ENCODE measurements around the gene MXRA7. TPM values are rescaled to one million over a fixed set of nuclear protein-coding genes. Genes with fewer than 3 reads are reported as not detected.

MXRA7 gene
- total RNA-seq, 1 donor from 2014 or later = 187 TPM

GRCh38 chr17:76672270-76672851, 38.4 kb downstream of the MXRA7 start:
- TF ChIP-seq, protein P1, sequence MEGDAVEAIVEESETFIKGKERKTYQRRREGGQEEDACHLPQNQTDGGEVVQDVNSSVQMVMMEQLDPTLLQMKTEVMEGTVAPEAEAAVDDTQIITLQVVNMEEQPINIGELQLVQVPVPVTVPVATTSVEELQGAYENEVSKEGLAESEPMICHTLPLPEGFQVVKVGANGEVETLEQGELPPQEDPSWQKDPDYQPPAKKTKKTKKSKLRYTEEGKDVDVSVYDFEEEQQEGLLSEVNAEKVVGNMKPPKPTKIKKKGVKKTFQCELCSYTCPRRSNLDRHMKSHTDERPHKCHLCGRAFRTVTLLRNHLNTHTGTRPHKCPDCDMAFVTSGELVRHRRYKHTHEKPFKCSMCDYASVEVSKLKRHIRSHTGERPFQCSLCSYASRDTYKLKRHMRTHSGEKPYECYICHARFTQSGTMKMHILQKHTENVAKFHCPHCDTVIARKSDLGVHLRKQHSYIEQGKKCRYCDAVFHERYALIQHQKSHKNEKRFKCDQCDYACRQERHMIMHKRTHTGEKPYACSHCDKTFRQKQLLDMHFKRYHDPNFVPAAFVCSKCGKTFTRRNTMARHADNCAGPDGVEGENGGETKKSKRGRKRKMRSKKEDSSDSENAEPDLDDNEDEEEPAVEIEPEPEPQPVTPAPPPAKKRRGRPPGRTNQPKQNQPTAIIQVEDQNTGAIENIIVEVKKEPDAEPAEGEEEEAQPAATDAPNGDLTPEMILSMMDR (IDR thresholded peaks at IDR 0.05) = no peak
- DNase-seq (ENCODE audit: extremely low spot score, unreplicated experiment) = no peak
- H3K4me3 Mint-ChIP-seq (ENCODE audit: unreplicated experiment) = peak overlapping the region; percentile 76
- no peaks in the 10 kb centered on the region for H3K27me3 Mint-ChIP-seq (ENCODE audit: unreplicated experiment)
- peak overlapping the region; percentile 55 for H3K27ac Mint-ChIP-seq (ENCODE audit: unreplicated experiment)
- peaks cover 11% of the 10 kb centered on the region for H3K36me3 Mint-ChIP-seq (ENCODE audit: unreplicated experiment)
- peaks cover 31% of the 10 kb centered on the region for H3K4me1 Mint-ChIP-seq (ENCODE audit: unreplicated experiment)
- peaks cover 3% of the 10 kb centered on the region for H3K9me3 Mint-ChIP-seq (ENCODE audit: unreplicated experiment)

DNA sequence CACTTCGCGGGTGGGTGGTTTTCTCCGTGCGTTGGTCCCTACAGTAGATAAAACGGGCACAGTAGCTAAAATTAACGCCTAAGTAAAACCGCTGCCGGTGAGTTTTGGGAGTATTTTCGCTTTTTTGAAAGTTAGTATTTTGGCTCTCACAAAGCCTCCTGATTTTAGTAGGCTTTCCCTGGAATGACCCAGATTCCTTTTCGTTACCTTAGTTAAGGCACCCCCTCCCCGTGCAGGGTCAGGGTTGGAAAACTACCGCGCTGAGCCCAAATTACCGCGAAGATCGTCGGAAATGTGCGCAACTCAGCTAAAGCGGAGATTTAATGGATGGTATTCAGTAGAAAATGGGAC, 38.9 kb downstream of the MXRA7 start:
- DNase-seq (ENCODE audit: extremely low spot score, unreplicated experiment) = no peak
- H3K4me3 Mint-ChIP-seq (ENCODE audit: unreplicated experiment) = peak overlapping the region; percentile 76
- TF ChIP-seq, protein P1 (IDR thresholded peaks at IDR 0.05) = no peak
- H3K27ac Mint-ChIP-seq (ENCODE audit: unreplicated experiment) = peak overlapping the region; percentile 74
- peaks cover 31% of the 10 kb centered on the region for H3K4me1 Mint-ChIP-seq (ENCODE audit: unreplicated experiment)
- H3K36me3 Mint-ChIP-seq (ENCODE audit: unreplicated experiment) = peaks cover 11% of the 10 kb centered on the region
- H3K9me3 Mint-ChIP-seq (ENCODE audit: unreplicated experiment) = peaks cover 3% of the 10 kb centered on the region
- no peaks in the 10 kb centered on the region for H3K27me3 Mint-ChIP-seq (ENCODE audit: unreplicated experiment)

DNA sequence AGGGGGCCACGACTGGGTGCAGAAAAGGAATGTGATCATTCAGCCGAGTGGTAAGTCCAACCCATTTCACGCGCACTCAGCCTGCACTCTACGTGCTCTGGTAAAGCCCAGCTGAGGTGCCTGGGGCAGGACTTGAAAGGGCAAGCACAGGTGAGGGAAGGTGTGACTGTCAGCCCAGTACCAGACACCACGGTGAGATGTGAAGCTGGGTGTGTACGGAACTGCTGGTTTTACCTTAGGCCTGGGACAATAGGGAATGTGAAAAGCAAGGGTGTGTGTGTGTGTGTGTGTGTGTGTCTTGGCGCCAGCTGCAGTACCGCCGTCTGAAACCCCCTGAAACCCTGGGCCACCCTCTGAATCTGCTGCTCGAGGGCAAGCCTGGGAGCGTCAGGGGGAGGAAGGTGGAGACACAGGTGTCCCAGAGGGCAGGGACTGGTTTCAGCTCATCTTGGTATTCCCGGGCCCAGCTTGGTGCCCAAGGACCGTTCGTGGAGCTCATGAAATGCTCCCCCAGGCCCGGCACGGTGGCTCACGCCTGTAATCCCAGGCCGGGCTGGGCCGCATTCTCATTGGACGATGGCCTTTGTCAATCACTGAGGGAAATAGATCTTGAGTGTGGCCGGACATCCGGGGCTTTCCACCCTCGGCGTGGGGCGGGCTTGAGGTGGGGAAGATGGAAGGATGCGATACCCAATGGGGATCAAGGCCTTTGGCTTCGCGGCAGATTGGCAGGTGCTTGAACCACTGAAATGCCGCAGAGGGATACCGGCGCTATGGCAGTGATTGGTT, 39.4 kb downstream of the MXRA7 start:
- H3K27me3 Mint-ChIP-seq (ENCODE audit: unreplicated experiment) = no peaks in the 10 kb centered on the region
- TF ChIP-seq, protein P1 (IDR thresholded peaks at IDR 0.05) = no peak
- H3K27ac Mint-ChIP-seq (ENCODE audit: unreplicated experiment) = peak overlapping the region; percentile 74
- H3K4me1 Mint-ChIP-seq (ENCODE audit: unreplicated experiment) = peaks cover 31% of the 10 kb centered on the region
- peak overlapping the region; percentile 76 for H3K4me3 Mint-ChIP-seq (ENCODE audit: unreplicated experiment)
- peaks cover 3% of the 10 kb centered on the region for H3K9me3 Mint-ChIP-seq (ENCODE audit: unreplicated experiment)
- DNase-seq (ENCODE audit: extremely low spot score, unreplicated experiment) = peak; percentile 96
- peaks cover 11% of the 10 kb centered on the region for H3K36me3 Mint-ChIP-seq (ENCODE audit: unreplicated experiment)

DNA sequence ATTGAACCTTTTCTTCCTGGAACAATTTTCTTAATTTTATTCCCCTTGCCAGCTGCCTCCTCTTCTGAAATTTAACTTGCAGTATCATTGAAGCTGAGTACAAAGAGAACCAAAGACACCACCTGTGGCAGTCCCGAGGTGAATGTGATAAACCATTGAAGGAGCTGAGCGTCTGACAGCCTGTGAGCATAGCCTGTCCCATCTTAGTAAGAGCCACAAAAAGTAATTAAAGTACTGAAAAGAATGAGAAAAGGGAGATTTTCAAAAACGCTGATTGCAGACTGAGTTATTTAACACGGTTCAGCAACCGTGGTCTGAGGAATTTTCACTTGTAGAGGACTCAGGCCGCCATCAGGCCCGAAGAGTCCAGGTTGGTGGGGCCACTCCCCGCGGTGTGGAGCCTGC, 40.0 kb downstream of the MXRA7 start:
- no peaks in the 10 kb centered on the region for H3K27me3 Mint-ChIP-seq (ENCODE audit: unreplicated experiment)
- peaks cover 3% of the 10 kb centered on the region for H3K9me3 Mint-ChIP-seq (ENCODE audit: unreplicated experiment)
- peak overlapping the region; percentile 76 for H3K4me3 Mint-ChIP-seq (ENCODE audit: unreplicated experiment)
- peaks cover 31% of the 10 kb centered on the region for H3K4me1 Mint-ChIP-seq (ENCODE audit: unreplicated experiment)
- no peak for DNase-seq (ENCODE audit: extremely low spot score, unreplicated experiment)
- peaks cover 11% of the 10 kb centered on the region for H3K36me3 Mint-ChIP-seq (ENCODE audit: unreplicated experiment)
- TF ChIP-seq, protein P1 (IDR thresholded peaks at IDR 0.05) = no peak
- peak overlapping the region; percentile 74 for H3K27ac Mint-ChIP-seq (ENCODE audit: unreplicated experiment)

GRCh38 chr17:76670020-76670717, 40.6 kb downstream of the MXRA7 start:
- DNase-seq (ENCODE audit: extremely low spot score, unreplicated experiment) = no peak
- H3K4me1 Mint-ChIP-seq (ENCODE audit: unreplicated experiment) = peaks cover 31% of the 10 kb centered on the region
- TF ChIP-seq, protein P1 (IDR thresholded peaks at IDR 0.05) = no peak
- H3K27me3 Mint-ChIP-seq (ENCODE audit: unreplicated experiment) = no peaks in the 10 kb centered on the region
- no peak overlapping the region for H3K27ac Mint-ChIP-seq (ENCODE audit: unreplicated experiment)
- peaks cover 3% of the 10 kb centered on the region for H3K9me3 Mint-ChIP-seq (ENCODE audit: unreplicated experiment)
- H3K4me3 Mint-ChIP-seq (ENCODE audit: unreplicated experiment) = no peak overlapping the region
- H3K36me3 Mint-ChIP-seq (ENCODE audit: unreplicated experiment) = peaks cover 10% of the 10 kb centered on the region

Measured in osteocyte (in vitro differentiated cells).